ENCODE results near the gene IFNA6.

DNA sequence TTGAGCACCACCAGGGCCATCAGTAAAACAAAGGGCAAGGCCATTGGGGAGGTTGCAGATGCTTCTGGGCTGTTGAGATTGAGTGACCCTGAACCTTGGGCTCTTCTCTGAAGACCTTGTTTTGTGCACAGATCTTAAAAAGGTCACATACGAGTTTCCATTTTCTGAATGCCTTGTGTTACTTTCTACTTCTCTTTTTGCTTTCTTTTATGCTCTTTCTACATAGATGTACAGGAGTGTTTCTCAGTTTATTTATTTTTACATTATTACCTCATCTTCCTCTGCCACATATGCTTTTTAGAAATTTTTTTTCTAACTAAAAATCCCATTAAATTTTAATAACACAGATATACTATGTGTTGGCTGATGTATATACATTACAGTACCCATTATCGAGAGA lies 45.5 kb downstream of the IFNA6 start, which contains the start of gene IFNA5:
- TF ChIP-seq, protein P1, sequence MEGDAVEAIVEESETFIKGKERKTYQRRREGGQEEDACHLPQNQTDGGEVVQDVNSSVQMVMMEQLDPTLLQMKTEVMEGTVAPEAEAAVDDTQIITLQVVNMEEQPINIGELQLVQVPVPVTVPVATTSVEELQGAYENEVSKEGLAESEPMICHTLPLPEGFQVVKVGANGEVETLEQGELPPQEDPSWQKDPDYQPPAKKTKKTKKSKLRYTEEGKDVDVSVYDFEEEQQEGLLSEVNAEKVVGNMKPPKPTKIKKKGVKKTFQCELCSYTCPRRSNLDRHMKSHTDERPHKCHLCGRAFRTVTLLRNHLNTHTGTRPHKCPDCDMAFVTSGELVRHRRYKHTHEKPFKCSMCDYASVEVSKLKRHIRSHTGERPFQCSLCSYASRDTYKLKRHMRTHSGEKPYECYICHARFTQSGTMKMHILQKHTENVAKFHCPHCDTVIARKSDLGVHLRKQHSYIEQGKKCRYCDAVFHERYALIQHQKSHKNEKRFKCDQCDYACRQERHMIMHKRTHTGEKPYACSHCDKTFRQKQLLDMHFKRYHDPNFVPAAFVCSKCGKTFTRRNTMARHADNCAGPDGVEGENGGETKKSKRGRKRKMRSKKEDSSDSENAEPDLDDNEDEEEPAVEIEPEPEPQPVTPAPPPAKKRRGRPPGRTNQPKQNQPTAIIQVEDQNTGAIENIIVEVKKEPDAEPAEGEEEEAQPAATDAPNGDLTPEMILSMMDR (conservative IDR thresholded peaks at IDR 0.05; ENCODE audit: low read length) = no peak
- no peak for TF ChIP-seq EZH2phosphoT487 (IDR thresholded peaks at IDR 0.05; ENCODE audit: borderline replicate concordance)
